GM21529 (cell line): ENCODE results near the gene THBS2.
"Not testable (repeated sequence)": the region's sequence is repeated elsewhere in the genome, so short reads cannot be mapped to it uniquely, and the experiment has no call there.

Source experiments
- ATAC-seq: cut with Tn5 transposase; IDR thresholded peaks from one replicate; pipeline ENCODE4 v1.9.1; 2021; ENCODE audit not compliant: unreplicated experiment

THBS2 gene

DNA sequence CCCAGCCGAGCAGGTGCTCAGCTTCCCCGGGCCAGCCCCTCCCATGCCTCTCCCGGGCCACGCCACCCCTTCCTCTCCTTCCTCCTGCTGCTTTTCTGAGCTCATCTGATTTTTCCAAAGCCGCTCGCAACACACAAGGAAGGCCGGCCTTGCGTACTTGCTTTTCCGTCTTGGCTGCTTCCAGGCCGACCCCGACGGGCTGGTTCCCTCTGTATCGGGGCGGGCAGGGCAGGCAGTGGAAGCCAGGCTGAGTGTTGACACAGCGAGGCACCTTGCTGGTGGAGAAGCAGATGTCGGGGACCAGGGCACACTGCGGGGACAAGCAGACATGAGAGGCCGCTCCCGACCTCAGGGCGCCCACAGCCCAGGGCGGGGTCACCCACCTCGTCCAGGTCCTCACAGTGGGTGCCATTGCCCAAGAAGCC is 21.1 kb downstream of the THBS2 start:
- ATAC-seq, result no peak

DNA sequence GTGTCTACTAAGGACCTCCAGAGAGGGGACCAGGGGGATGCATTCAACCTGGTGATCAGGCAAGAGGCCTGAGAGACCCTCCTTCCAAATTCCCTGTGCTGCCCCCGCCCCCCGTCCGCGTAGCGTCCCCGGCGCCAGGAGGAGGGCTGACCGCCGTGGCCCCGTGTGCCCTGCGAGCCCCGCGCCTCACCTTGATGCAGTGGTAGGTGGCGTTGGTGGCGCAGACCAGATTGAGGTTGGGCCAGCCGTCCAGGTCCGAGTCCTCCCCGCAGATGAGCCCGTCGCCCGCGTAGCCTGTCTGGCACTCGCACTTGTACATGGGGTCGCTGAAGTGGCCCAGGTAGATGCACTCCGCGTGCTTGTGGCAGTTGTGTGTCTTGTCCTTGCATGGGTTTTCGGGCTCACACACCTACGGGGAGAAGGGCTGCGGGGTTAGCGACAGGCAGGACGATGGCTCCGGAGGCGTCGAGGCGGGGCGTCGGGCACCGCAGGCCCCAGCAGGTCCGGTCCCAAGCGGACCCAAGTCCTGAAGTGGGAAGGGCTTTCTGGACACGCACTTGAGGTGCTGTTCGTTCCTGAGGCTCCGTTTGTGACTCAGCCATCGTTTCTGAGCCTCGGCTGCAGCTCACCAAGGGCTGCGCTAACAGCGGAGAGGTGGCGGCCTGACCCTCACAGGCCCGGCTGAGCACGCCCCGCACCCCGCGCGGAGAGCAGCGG is 21.7 kb downstream of the THBS2 start:
- ATAC-seq, result no peak

DNA sequence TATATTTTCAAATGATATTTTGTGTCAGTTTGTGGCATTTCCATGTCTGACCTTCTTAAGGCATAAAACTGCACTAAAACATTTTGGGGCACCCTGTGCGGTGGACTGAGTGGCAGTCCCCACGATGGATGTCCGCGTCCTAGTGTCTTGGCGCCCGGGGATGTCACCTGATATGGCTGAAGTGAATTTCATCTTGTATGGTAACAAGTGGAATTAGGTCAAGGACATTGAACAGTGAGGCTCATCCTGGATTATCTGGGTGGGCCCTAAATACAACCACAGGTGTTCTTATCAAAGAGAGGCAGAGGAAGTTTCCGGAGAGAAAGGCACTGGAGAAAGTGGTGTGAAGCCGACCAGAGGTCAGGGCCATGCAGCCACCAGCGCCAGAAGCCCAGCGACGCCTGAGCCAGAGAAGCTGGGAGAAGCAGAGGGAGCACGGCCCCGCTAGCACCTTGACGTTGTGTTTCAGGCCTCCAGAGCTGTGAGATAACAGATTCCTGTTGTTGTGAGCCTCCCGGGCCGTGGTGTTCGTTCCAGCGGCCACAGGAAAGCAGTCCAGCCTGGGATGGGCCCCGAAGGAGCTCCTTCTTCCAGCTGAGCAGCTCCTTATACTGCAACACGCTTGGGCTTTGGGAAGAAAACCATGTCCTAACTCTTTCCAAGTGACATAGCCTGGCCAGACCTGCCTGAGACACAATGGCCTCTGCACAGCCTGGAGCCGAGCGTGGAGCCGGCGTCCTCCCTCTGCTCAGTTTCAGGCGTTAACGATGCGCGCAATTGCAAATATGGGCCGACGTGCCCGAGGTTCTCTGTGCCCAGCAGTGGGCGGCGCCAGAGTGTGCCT is 22.5 kb downstream of the THBS2 start:
- no peak for ATAC-seq

DNA sequence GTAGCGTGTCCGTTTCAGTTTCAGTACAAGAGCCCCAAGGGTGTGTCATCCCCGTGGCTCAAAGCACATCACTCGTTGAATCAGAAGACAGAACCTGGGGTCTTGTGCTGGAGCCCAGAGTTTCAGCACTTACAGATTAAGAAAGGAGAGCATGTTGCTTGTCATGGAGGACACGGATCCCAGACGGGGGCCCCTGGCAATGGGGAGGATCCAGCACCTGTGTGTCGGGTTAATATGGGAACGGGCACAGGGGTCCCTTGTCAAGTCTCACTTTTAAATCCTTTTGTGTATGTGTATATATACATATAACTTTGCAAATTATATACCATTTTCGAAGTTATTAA is 23.4 kb downstream of the THBS2 start:
- no peak for ATAC-seq

DNA sequence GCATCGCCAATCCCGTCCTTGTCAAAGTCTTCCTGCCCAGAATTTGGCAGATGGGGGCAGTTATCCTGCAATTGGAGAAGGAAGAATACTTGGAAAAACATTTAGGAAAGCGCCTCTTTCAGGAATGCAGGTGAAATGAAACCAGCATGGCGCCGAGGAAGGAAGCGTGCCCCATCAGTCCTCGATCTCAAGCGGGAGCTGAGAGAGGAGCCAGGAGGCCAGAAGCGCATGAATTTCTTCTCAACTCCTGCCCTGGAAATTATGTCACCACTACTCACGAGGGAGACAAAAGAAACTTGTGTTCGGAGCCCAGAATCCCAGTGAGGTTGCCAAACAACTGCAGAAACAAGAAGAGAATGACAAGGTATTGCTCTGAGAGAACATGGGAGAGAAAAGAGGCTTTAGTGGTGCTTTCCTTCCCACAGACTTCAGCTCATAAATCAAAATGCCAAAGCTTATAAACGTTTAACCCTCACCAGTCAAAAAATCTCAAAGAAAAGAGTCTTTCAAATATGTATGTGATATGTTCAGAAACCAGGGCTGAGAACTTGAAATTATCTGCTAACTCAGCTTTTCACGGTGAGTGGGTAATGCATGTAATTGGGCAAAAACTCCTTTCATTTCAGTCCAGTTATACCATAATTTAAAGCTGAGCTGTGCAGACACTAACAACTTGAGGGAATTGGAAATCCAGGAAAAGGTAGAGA is 23.9 kb downstream of the THBS2 start:
- ATAC-seq, result no peak

DNA sequence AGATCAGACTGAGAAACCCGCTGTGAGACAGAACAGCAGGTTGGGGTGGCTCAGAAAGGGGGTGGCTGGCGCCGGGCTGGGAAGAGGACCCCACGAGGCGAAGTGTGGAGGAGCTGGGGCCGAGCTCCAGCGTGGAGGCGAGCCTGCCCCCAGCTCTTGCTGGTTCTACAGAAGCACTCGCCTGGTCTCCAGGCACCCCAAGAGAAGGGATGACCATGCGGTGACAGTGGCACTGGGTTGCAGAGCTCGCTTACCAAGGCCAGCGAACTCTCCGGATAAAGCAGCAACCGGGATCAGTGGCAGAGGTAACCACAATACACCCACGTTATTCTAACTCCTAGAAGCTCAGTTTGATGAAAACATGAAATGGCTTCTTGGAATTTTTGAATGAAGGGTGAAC is 26.5 kb downstream of the THBS2 start:
- no peak for ATAC-seq

DNA sequence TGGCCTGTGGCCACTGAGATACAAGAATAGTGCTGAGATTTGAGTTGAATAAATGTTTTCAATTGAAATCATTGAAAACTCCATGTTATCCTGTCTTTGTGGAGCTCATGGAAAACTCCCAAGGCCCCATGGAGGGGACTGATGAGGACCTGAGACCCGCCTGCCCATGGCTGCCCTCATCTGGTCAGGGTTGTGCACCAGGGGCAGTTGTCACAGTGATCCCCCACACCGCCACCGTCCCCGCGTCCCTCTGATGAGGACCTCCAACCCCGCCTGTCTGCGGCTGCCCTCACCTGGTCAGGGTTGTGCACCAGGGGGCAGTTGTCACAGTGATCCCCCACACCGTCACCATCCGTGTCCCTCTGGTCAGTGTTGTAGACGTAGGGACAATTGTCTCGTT is 27.8 kb downstream of the THBS2 start:
- ATAC-seq, result no peak

DNA sequence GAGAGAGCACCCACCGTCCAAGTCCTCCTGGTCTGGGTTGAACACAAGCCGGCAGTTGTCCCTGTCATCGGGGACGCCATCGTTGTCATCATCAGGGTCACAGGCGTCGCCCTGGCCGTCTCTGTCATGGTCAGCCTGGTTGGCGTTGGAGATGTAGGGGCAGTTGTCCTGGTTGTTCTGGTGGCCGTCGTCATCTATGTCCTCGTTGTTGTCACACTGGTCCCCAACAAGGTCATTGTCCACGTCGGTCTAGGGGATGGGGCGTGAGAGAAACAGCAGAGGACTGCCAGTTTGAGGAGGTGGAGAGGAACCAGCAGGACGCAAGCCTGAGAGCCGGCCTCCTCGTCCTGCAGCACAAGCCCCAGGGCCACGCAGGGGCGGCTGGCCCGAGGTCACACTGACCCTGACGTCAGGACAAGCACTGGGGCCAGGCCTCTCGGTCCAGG is 28.5 kb downstream of the THBS2 start:
- no peak for ATAC-seq

DNA sequence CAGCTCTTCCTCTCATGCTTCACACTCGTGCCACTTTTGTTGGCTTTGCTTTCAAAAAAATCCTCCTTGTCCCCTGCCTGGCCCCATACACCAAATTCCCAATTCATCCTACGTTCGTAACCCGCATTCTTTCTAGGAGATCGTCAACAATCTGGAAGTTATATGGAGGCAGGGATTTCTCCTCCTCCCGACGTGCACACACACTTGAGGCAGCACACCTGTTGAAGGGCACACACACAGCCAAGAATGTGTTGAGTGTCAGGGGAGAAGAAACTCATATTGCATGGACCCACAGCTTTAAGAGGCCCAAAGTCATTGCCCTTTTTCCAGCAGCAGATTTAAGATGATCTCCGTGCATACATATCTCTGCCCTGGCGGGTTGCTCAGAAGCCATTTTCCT is 28.9 kb downstream of the THBS2 start:
- no peak for ATAC-seq

DNA sequence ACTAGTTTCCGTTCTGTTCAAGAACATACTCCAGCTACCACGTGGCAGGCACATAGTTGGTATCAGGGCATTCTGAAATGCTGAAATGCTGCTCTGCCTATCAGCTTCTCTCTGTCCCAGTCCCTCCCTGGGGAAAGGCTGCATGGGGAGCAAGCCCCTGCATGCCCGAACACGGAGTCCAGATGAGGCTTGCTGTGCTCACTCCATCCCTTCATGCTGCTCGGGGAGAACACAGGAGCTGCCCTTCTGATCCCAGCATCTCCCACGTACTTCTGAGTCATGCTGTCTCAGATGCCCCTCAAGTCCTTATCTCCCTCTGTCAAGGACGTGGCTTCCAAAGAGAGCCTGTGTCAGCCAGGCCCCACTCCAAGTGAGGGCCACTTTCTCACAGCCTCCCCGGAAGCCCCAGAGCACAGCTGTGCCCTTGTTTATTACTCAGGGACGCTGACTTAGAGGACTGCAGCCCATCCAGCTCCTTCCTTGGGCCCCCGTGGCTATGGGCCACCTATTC is 29.4 kb downstream of the THBS2 start:
- no peak for ATAC-seq

DNA sequence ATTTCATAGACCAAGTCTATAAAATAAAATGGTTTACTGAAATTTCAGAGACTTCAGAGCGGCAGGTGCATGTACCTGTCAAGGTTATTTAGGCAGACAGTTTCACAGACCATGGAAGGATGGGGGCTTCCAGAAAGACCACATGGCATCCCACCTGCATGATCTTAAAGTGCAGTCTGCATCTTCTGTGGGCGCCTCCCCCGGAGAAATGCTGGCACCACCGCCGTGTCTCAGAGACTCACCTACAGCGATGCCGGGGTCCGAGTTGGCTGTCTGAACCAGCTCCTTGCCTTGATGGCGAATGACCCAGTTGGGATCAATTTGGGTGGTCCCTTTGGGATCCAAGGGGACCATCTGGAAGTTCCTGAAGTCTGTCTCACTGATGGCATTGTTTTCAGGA is 30.6 kb downstream of the THBS2 start:
- no peak for ATAC-seq

DNA sequence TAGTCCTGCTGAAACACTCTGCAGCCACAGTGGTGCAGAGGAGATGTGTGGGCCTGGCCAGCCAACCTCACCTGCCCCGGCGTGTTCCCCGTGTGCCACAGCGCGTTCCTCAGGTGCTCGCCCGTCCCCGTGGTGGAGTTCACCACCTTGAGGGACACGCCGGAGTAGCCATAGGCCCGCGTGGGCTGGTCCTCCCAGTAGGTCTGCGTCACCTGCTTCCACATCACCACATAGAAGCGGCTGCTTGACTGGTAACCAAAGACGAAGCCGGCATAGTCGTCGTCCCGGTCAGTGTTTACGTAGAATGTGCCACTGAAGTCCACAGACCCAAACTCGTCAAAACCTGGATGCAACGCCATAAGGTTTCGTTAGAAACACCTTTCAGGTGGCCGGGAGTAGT is 31.5 kb downstream of the THBS2 start:
- no peak for ATAC-seq

DNA sequence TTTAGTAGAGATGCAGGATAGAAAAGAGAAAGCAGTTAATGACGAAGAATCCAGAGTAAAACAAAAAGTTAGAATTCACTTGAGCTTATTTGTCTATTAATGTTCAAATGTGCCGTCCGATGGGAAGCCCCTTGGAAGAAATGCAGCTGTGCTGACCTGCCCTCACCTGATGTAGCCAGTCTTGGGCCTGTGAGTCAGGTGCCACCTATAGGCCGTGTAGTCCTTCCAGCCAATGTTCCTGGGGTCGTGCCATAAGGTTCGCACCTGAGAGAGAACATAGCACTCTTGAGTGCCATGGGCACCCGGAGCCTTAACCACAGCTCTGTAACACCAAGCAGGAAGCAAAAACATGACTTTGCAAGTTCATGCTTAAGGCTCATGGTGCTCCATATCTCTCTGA is 32.4 kb downstream of the THBS2 start:
- no peak for ATAC-seq

DNA sequence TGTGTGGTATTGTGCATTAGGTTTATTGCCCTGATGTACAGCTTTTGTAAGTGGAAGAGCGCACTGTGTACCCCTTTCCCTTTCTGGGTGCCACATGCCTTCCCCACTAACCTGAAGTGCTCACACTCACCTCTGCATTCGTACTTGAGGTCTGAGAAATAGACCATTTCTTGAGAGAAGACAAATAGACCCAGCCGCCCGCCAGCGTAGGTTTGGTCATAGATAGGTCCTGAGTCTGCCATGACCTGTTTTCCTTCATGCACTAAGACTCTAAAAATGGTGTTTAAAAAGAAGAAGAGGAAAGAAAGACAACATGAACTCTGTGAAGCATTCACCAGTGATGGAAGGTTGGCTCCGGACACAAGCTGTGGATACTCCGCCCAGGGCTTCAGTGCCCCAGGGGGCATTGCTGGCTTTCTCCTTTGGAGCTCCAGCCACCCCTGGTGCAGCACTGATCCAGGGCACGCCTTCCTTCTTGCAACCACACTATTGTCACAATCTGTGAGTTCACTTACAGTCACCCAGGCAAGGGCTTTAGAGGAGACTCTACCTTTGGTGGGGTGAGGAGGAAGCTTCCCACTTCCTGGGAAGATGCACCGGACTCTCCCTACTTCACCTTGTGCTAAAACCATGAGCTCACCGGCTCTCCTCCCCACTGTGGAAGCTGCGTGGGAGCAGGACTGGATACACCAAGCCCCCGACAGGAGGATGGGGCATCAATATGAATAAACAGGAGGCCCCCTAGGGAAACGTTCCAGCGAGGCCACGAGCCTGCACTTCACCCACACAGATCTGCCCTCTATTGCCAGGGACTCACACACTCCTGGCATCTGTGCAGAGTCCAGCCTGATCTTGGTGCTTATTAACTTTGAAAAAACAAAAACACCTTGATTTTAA is 33.3 kb downstream of the THBS2 start:
- no peak for ATAC-seq

DNA sequence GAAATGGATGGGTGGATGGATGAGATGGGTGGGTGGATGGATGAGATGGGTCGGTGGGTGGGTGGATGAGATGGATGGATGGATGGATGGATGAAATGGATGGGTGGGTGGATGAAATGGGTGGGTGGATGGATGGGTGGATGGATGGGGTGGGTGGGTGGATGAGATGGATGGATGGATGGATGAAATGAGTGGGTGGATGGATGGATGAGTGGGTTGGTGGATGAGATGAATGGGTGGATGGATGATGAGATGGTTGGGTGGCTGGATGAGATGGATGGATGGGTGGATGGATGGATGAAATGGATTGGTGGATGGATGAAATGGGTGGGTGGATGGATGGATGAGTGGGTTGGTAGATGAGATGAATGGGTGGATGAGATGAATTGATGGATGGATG is 35.7 kb downstream of the THBS2 start:
- ATAC-seq, result no peak

DNA sequence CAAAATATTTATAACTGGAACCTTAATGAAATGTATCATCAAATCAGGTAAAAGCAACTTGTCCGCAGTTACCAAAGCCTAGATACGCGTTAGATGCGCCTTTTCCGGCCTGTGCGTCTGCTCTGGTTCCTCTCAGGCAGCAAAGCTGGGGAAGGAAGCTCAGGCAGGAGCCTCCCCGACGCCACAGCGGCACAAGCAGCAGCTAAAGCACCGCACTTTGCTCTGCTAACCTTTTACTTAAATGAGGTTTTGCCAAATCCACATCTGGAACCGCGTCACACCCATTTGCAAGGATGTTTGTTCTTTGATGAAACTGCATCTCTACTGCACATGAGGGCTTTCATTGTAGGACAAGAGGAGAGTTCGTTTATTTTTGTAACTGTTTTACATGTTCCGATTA is 36.8 kb downstream of the THBS2 start:
- ATAC-seq, result no peak

DNA sequence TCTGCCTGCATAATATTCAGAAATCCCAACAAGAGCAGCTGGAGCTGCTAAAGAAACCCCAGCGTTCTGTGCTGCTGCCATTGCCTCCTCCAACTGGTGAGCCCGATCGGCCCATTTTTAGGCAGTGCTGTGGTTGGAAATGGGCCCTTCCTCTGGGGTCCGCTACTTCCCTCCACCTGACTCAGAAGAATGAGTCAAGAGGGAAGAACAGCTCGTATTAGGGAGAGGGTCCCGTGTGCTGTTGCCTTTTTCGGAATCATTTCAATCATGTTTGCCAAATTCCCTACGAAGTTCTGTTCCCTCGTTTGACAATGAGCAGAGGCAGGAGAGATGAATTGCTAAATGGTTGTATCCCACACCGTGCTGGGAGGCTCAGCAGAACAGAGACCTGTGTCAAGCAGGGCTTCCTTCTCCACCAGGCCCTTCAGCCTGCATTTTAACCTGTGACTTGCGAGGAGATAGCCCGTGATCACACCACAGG is 38.4 kb downstream of the THBS2 start:
- ATAC-seq, result no peak

DNA sequence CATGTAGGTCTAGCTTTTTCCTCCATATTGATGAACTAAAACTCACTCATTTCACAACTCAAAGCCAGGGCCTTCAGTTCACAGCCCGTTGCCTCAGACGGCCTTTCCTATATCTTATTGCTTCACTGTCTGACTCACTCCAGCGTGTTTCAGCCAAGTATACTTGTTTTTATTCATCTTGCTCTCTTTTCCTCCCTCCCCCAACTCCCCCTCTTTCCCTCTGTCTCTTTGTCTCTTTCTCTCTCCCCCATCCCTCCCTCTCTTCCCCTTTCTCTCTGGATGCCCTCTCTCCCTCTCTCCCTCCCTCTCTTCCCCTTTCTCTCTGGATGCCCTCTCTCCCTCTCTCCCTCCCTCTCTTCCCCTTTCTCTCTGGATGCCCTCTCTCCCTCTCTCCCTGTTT is 38.9 kb downstream of the THBS2 start:
- not testable (repeated sequence) for ATAC-seq

DNA sequence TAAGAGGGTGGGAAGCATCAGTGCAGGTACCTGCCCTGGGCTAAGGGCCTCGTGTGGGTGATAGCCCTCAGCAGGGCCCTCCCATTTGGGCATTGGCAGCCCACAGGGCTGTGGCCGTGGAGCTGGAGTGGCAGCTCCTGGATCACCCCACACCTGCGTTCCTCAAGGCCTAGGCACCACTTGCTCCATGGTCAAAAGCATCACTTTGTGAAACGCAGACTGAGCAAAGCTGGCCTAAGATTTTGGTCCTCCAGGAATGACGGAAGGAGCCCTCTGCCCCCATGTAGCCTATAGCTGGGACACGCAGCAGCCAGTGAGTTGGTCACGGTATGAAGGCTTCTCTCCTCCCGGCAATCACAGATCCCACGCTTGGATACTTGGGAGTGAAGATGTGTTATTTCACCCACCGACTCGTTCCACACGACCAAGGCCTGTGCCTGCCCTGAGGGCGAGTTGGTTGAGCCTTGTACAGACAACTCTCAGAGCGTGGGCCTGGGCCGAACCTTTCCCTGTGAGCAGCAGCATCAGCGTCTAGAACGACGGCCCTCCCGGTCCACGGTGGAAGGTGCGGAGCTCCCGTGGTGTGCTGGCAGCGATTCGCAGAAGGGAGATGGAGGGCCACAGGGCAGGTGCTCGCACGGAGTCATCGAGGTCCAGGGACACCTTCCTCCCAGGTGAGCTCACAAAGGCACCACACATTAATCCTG is 39.7 kb downstream of the THBS2 start:
- no peak for ATAC-seq
